B cell (primary cell): Measurements from ENCODE around the gene ZDHHC14.

Experiments used
- EZH2 ChIP-seq: IDR thresholded peaks from 2 replicates; pipeline ENCODE4 v1.6.1; 2012; ENCODE audit warnings: borderline replicate concordance, low read depth, mild to moderate bottlenecking, moderate library complexity, low read length; ENCODE audit not compliant: insufficient read depth, poor library complexity, severe bottlenecking
- TF ChIP-seq, protein P1 (sequence below): fragments of 200-600 bp; IDR thresholded peaks from one replicate; pipeline ENCODE4 v1.8.0; 2022; ENCODE audit warnings: antibody characterized with exemption, mild to moderate bottlenecking

DNA sequence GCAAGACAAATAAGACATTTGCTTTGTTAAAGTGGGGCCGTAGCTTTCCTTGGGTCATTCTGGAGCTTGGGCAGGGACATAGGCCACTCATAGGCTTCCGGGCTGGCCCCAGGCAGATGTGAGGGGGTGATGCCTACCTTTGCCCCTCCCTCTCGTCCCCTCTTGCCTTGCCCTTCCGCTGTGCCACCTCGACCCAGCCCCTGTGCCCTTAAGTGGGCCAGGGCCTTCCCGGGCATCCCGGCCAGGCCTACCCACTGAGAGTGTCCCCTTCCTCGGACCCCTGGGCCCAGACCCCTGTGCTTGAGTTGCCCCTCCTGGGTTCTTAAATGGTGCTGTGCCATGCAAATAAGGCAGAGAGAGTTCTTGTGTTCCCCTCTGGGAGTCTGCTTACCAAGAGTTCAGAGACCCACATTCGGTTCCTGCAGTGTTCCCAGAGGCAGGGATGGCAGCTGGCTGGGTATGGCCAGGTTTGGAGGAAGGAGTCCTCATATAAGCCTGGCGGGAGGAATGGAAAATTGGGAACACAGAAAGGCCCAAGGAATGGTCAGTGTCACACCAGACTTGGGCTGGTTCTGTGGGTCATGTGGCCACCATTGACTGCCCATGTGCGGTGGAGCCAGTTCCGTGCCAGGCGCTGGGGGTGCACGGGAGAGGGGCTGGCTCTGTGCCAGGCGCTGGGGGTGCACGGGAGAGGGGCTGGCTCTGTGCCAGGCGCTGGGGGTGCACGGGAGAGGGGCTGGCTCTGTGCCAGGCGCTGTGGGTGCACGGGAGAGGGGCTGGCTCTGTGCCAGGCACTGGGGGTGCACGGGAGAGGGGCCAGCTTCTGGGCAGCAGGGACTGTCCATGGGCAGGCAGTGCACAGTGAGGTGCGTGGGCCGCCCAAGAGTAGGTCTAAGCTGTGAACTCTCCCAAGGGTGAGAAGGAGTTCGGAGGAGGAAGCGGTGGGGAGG lies 268.6 kb downstream of the ZDHHC14 start:
- TF ChIP-seq, protein P1, sequence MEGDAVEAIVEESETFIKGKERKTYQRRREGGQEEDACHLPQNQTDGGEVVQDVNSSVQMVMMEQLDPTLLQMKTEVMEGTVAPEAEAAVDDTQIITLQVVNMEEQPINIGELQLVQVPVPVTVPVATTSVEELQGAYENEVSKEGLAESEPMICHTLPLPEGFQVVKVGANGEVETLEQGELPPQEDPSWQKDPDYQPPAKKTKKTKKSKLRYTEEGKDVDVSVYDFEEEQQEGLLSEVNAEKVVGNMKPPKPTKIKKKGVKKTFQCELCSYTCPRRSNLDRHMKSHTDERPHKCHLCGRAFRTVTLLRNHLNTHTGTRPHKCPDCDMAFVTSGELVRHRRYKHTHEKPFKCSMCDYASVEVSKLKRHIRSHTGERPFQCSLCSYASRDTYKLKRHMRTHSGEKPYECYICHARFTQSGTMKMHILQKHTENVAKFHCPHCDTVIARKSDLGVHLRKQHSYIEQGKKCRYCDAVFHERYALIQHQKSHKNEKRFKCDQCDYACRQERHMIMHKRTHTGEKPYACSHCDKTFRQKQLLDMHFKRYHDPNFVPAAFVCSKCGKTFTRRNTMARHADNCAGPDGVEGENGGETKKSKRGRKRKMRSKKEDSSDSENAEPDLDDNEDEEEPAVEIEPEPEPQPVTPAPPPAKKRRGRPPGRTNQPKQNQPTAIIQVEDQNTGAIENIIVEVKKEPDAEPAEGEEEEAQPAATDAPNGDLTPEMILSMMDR, result no peak
- no peak for TF ChIP-seq EZH2
